Transverse colon (tissue), 4 donors: ENCODE data around the gene CES2. TPM values are rescaled to one million over a fixed set of nuclear protein-coding genes. Genes with fewer than 3 reads are reported as not detected.

Source experiments
- DNase-seq: peaks from one replicate; pipeline ENCODE4 v3.0.0-alpha.2; 2019
- H3K27ac ChIP-seq, 4 donors: fragments of 200-600 bp; sonication (generic); 2 replicates each; pipeline ENCODE4 v1.5.1; 2016 to 2018; ENCODE audit warnings: inconsistent platforms in 4 of 4
- H3K27me3 ChIP-seq: fragments of 200-600 bp; sonication (generic); 2 replicates; pipeline ENCODE4 v1.5.1; 2017; ENCODE audit warnings: inconsistent platforms
- H3K36me3 ChIP-seq, 4 donors: fragments of 200-600 bp; sonication (generic); 2 replicates each; pipeline ENCODE4 v1.5.1; 2017 to 2019; ENCODE audit warnings: inconsistent platforms in 4 of 4
- H3K4me1 ChIP-seq, 4 donors: fragments of 200-600 bp; sonication (generic); 2 replicates each; pipeline ENCODE4 v1.5.1; 2017 to 2020; ENCODE audit warnings: inconsistent platforms in 4 of 4
- H3K4me3 ChIP-seq, 4 donors: fragments of 200-600 bp; sonication (generic); 1 replicate in 1 of 4; 2 replicates in 3 of 4; pipeline versions ENCODE4 v1.5.1 to v1.6.1; 2017 to 2019; ENCODE audit warnings: inconsistent platforms in 4 of 4
- H3K9me3 ChIP-seq, 2 donors: fragments of 200-600 bp; sonication (generic); 2 replicates each; pipeline ENCODE4 v1.5.1; 2017 to 2019; ENCODE audit warnings: inconsistent platforms in 2 of 2
- CTCF ChIP-seq, 5 experiments: fragments of 200-600 bp in 3 of 5; fragments of 450-650 bp in 2 of 5; sonication (generic) in 3 of 5; IDR thresholded peaks; 1 replicate in 2 of 5; 2 replicates in 3 of 5; pipeline ENCODE4 v1.5.1; 2016 to 2017; ENCODE audit warnings: antibody characterized with exemption in 5 of 5, inconsistent platforms in 3 of 5, mild to moderate bottlenecking in 2 of 5, moderate library complexity in 1 of 5
- EP300 ChIP-seq: sonication (generic); formaldehyde crosslinking; IDR thresholded peaks from one replicate; pipeline ENCODE4 v1.6.1; 2017; ENCODE audit warnings: antibody characterized with exemption, low read depth
- POLR2A ChIP-seq: fragments of 450-650 bp; IDR thresholded peaks from one replicate; pipeline ENCODE4 v1.6.1; 2016; ENCODE audit warnings: antibody characterized with exemption, mild to moderate bottlenecking, moderate library complexity
- POLR2AphosphoS5 ChIP-seq, 3 donors: sonication (generic); formaldehyde crosslinking; IDR thresholded peaks; one replicate each; pipeline ENCODE4 v1.6.1; 2016; ENCODE audit warnings: antibody characterized with exemption in 3 of 3
- WGBS, 2 donors: methylation state at CpG; one replicate each; pipeline ENCODE4 v1.1.5; 2018; ENCODE audit warnings: low coverage in 1 of 2; 5-methylcytosine and 5-hydroxymethylcytosine counted together
- in situ Hi-C, 4 donors: fragments of 200-750 bp; cut with MboI; loops; one replicate each; pipeline versions ENCODE4 v1.15.0 to v1.15.1; 2017; ENCODE audit warnings: low sequenced_read_pairs in 3 of 4, low pct_ligation_motif_present in 1 of 4, low pct_unique_long_range_greater_than_20kb in 1 of 4
- intact Hi-C: fragments of 100-400 bp; cut with DNase I; formaldehyde crosslinking; loops from one replicate; pipeline ENCODE4 v1.15.1; 2023; ENCODE audit warnings: low total_unique reads
- total RNA-seq, 4 donors: library from RNA; depleted of rRNA; stranded (reverse); fragments of >200 nt; gene quantifications; one replicate each; pipeline ENCODE4 v1.1.0, GENCODE V29; 2016

Gene CES2
- total RNA-seq, 4 donors from 2014 or later: 462 to 1,338 (median 921) TPM

- no peak for DNase-seq
- no peaks in the 10 kb centered on the region for H3K27me3 ChIP-seq
- WGBS, 2 donors: 95 to 98% methylated on average over 6 of the region's 6 CpGs
- in situ Hi-C loops (no loop called here), intact Hi-C loops (no loop called here)
- peaks cover 0 to under 1% (median 0%) of the 10 kb centered on the region in 4 donors for H3K36me3 ChIP-seq
- H3K4me1 ChIP-seq: peaks cover 0 to 14% (median 11%) of the 10 kb centered on the region in 4 donors
- no peak for TF ChIP-seq POLR2A
- no peak for TF ChIP-seq POLR2AphosphoS5 (IDR thresholded peaks at IDR 0.05)
- TF ChIP-seq CTCF (IDR thresholded peaks at IDR 0.05): no peak
- no peak for TF ChIP-seq EP300
- no peaks in the 10 kb centered on the region for H3K9me3 ChIP-seq
- H3K4me3 ChIP-seq: no peak overlapping the region
- no peak overlapping the region for H3K27ac ChIP-seq
These were observed 43.5 kb upstream of the CES2 start for GRCh38 chr16:66891797-66892196.

GRCh38 chr16:66894055-66894454 is 41.3 kb upstream of the CES2 start:
- in situ Hi-C loops: no loop called here
- no peak for DNase-seq
- Histone ChIP-seq H3K4me3 (no peak overlapping the region), H3K27me3 (no peaks in the 10 kb centered on the region), H3K36me3 (no peaks in the 10 kb centered on the region), H3K27ac (no peak overlapping the region), H3K9me3 (no peaks in the 10 kb centered on the region), H3K4me1 (peaks cover 5 to 34% (median 20%) of the 10 kb centered on the region in 4 donors)
- intact Hi-C loops: loop anchor here (2.0 kb wide), 1 partner anchor 35 kb away; no protein-coding TSS in a partner anchor
- TF ChIP-seq POLR2AphosphoS5 (IDR thresholded peaks at IDR 0.05) (no peak), POLR2A (no peak), EP300 (no peak), CTCF (IDR thresholded peaks at IDR 0.05) (no peak)
- 83% methylated on average over 2 of the region's 2 CpGs; no CpG with 5 or more reads in 1 of the 2 donors for WGBS, 2 donors

- intact Hi-C loops: loop anchor here (2.0 kb wide), 1 partner anchor 34 kb away; no protein-coding TSS in a partner anchor
- peak; percentile 79 to 85 (median 83) for TF ChIP-seq CTCF (IDR thresholded peaks at IDR 0.05)
- TF ChIP-seq EP300: no peak
- TF ChIP-seq POLR2AphosphoS5 (IDR thresholded peaks at IDR 0.05): no peak
- in situ Hi-C loops: no loop called here
- DNase-seq: peak; percentile 82
- Histone ChIP-seq H3K27me3 (no peaks in the 10 kb centered on the region), H3K27ac (peak overlapping the region in 3 of 4 donors; percentile 74 to 80 (median 78)), H3K4me1 (peaks cover 14 to 44% (median 30%) of the 10 kb centered on the region in 4 donors), H3K36me3 (no peaks in the 10 kb centered on the region), H3K9me3 (no peaks in the 10 kb centered on the region), H3K4me3 (no peak overlapping the region)
- 53 to 95% methylated on average over 3 to 8 of the region's 11 CpGs for WGBS, 2 donors
These were observed 40.2 kb upstream of the CES2 start for GRCh38 chr16:66894948-66895688.

GRCh38 chr16:66895689-66895979 is 39.7 kb upstream of the CES2 start:
- Histone ChIP-seq H3K4me3 (no peak overlapping the region), H3K27me3 (no peaks in the 10 kb centered on the region), H3K27ac (peak overlapping the region; percentile 74 to 80 (median 76)), H3K9me3 (no peaks in the 10 kb centered on the region), H3K36me3 (no peaks in the 10 kb centered on the region), H3K4me1 (peaks cover 19 to 49% (median 35%) of the 10 kb centered on the region in 4 donors)
- 86 to 90% methylated on average over 5 of the region's 5 CpGs for WGBS, 2 donors
- in situ Hi-C loops (no loop called here), intact Hi-C loops (loop anchor here (2.0 kb wide), 1 partner anchor 33 kb away; no protein-coding TSS in a partner anchor)
- TF ChIP-seq CTCF (IDR thresholded peaks at IDR 0.05) (no peak), POLR2AphosphoS5 (IDR thresholded peaks at IDR 0.05) (no peak), POLR2A (no peak), EP300 (no peak)
- DNase-seq: no peak
